H9 (cell line): Measurements from ENCODE around the gene SOX8. TPM values are rescaled to one million over a fixed set of nuclear protein-coding genes. Genes with fewer than 3 reads are reported as not detected.

ENCODE experiments used
- DNase-seq: peaks from one replicate; pipeline ENCODE4 v3.0.0-alpha.2; 2017
- H2AFZ ChIP-seq: one replicate; pipeline ENCODE4 v1.6.1; 2013; ENCODE audit warnings: mild to moderate bottlenecking, low read length, control low read depth, moderate library complexity
- H2AK5ac ChIP-seq: 2 replicates; pipeline ENCODE4 v1.6.1; 2013; ENCODE audit warnings: low read length, control low read depth, mixed read lengths; ENCODE audit not compliant: insufficient read length
- H2BK120ac ChIP-seq: one replicate; pipeline ENCODE4 v1.6.1; 2013; ENCODE audit warnings: low read depth, mild to moderate bottlenecking, low read length, control low read depth, inconsistent platforms; ENCODE audit not compliant: poor library complexity, severe bottlenecking
- H2BK12ac ChIP-seq: 2 replicates; pipeline ENCODE4 v1.6.1; 2013; ENCODE audit warnings: low read length, control low read depth, mixed read lengths, low read depth; ENCODE audit not compliant: insufficient read length
- H2BK15ac ChIP-seq: 2 replicates; pipeline ENCODE4 v1.6.1; 2013; ENCODE audit warnings: low read depth, low read length, control low read depth
- H2BK20ac ChIP-seq: one replicate; pipeline ENCODE4 v1.6.1; 2013; ENCODE audit warnings: low read depth, mild to moderate bottlenecking, low read length, control low read depth, inconsistent platforms; ENCODE audit not compliant: poor library complexity, severe bottlenecking
- H2BK5ac ChIP-seq: 2 replicates; pipeline ENCODE4 v1.6.1; 2013; ENCODE audit warnings: low read length, control low read depth, mixed read lengths; ENCODE audit not compliant: insufficient read length
- H3K14ac ChIP-seq: 2 replicates; pipeline ENCODE4 v1.6.1; 2013; ENCODE audit warnings: low read length, control low read depth; ENCODE audit not compliant: insufficient read depth
- H3K18ac ChIP-seq: 2 replicates; pipeline ENCODE4 v1.6.1; 2013; ENCODE audit warnings: low read depth, mild to moderate bottlenecking, mixed read lengths, low read length, control low read depth; ENCODE audit not compliant: insufficient read length
- H3K23ac ChIP-seq: 2 replicates; pipeline ENCODE4 v1.6.1; 2013; ENCODE audit warnings: low read length, control low read depth, mixed read lengths, low read depth; ENCODE audit not compliant: insufficient read length
- H3K23me2 ChIP-seq: 2 replicates; pipeline ENCODE4 v1.6.1; 2013; ENCODE audit warnings: low read depth, mild to moderate bottlenecking, mixed read lengths, low read length, control low read depth; ENCODE audit not compliant: insufficient read length, poor library complexity, severe bottlenecking
- H3K27ac ChIP-seq: 2 replicates; pipeline ENCODE4 v1.5.1; 2013; ENCODE audit warnings: low read length, control low read depth, mixed read lengths, low read depth; ENCODE audit not compliant: insufficient read length
- H3K27me3 ChIP-seq: 2 replicates; pipeline ENCODE4 v1.6.1; 2013; ENCODE audit warnings: low read length, control low read depth, inconsistent platforms; ENCODE audit not compliant: insufficient read depth
- H3K4ac ChIP-seq: 2 replicates; pipeline ENCODE4 v1.6.1; 2013; ENCODE audit warnings: low read depth, mild to moderate bottlenecking, control low read depth, inconsistent platforms, low read length, moderate library complexity
- H3K4me1 ChIP-seq: 2 replicates; pipeline ENCODE4 v1.6.1; 2013; ENCODE audit warnings: low read length, control low read depth, inconsistent platforms; ENCODE audit not compliant: insufficient read depth
- H3K4me2 ChIP-seq: 2 replicates; pipeline ENCODE4 v1.6.1; 2013; ENCODE audit warnings: low read length, control low read depth, mixed read lengths; ENCODE audit not compliant: insufficient read length, insufficient read depth
- H3K56ac ChIP-seq: 2 replicates; pipeline ENCODE4 v1.6.1; 2013; ENCODE audit warnings: low read depth, mild to moderate bottlenecking, mixed read lengths, low read length, control low read depth; ENCODE audit not compliant: insufficient read length
- H3K79me1 ChIP-seq: 2 replicates; pipeline ENCODE4 v1.6.1; 2013; ENCODE audit warnings: low read depth, mild to moderate bottlenecking, moderate library complexity, low read length, control low read depth, inconsistent platforms; ENCODE audit not compliant: insufficient read depth, poor library complexity, severe bottlenecking
- H3K79me2 ChIP-seq: 2 replicates; pipeline ENCODE4 v1.6.1; 2013; ENCODE audit warnings: low read length, control low read depth, inconsistent platforms; ENCODE audit not compliant: insufficient read depth
- H3K9ac ChIP-seq: 2 replicates; pipeline ENCODE4 v1.6.1; 2013; ENCODE audit warnings: low read length, control low read depth, mixed read lengths; ENCODE audit not compliant: insufficient read length; ENCODE audit errors: extremely low read depth
- H3K9me3 ChIP-seq: one replicate; pipeline ENCODE4 v1.6.1; 2013; ENCODE audit warnings: low read depth, low read length, inconsistent platforms; ENCODE audit not compliant: control insufficient read depth
- H3T11ph ChIP-seq: one replicate; pipeline ENCODE4 v1.6.1; 2013; ENCODE audit warnings: mild to moderate bottlenecking, low read length, control low read depth, inconsistent platforms
- H4K20me1 ChIP-seq: one replicate; pipeline ENCODE4 v1.6.1; 2013; ENCODE audit not compliant: control insufficient read depth, insufficient read length, insufficient read depth
- H4K5ac ChIP-seq: 2 replicates; pipeline ENCODE4 v1.6.1; 2013; ENCODE audit warnings: low read depth, mild to moderate bottlenecking, mixed read lengths, low read length, control low read depth; ENCODE audit not compliant: insufficient read length
- H4K8ac ChIP-seq: replicated peaks from 2 replicates; pipeline ENCODE4 v1.6.1; 2013; ENCODE audit warnings: low read length, control low read depth, mixed read lengths, low read depth; ENCODE audit not compliant: insufficient read length
- H4K91ac ChIP-seq: 2 replicates; pipeline ENCODE4 v1.6.1; 2013; ENCODE audit warnings: low read depth, mild to moderate bottlenecking, moderate library complexity, mixed read lengths, low read length, control low read depth; ENCODE audit not compliant: insufficient read length
- H3K27ac Mint-ChIP-seq, 3 experiments: 2 replicates in 2 of 3; 3 replicates in 1 of 3; pipeline ENCODE4 v1.8.0; 2020 to 2021; ENCODE audit warnings: mixed read lengths in 3 of 3, mild to moderate bottlenecking in 1 of 3, moderate library complexity in 1 of 3
- H3K27me3 Mint-ChIP-seq: 2 replicates; pipeline ENCODE4 v1.8.0; 2021; ENCODE audit warnings: low read depth, mild to moderate bottlenecking, moderate library complexity, mixed read lengths
- H3K36me3 Mint-ChIP-seq, 3 experiments: 2 replicates in 2 of 3; 3 replicates in 1 of 3; pipeline ENCODE4 v1.8.0; 2020 to 2021; ENCODE audit warnings: low read depth in 3 of 3, mixed read lengths in 3 of 3; ENCODE audit not compliant: insufficient read depth in 1 of 3
- H3K4me1 Mint-ChIP-seq, 2 experiments: 2 replicates each; pipeline ENCODE4 v1.8.0; 2020; ENCODE audit warnings: mixed read lengths in 2 of 2
- H3K4me3 Mint-ChIP-seq, 2 experiments: 2 replicates in 1 of 2; 3 replicates in 1 of 2; pipeline ENCODE4 v1.8.0; 2020 to 2021; ENCODE audit warnings: mild to moderate bottlenecking in 2 of 2, mixed read lengths in 2 of 2, moderate library complexity in 1 of 2
- H3K9me3 Mint-ChIP-seq, 2 experiments: 2 replicates in 1 of 2; 3 replicates in 1 of 2; pipeline ENCODE4 v1.8.0; 2020; ENCODE audit warnings: mild to moderate bottlenecking in 2 of 2, mixed read lengths in 2 of 2, moderate library complexity in 1 of 2
- CTCF ChIP-seq: fragments of 200-600 bp; sonication (generic); conservative IDR thresholded peaks from 3 replicates; pipeline ENCODE4 v1.8.0; 2021; ENCODE audit warnings: antibody characterized with exemption, mild to moderate bottlenecking
- WGBS: extraction: QIAGEN DNeasy Blood & Tissue Kit; methylation state at CpG from one replicate; pipeline ENCODE4 v1.1.7; 2013; ENCODE audit warnings: missing lambda C conversion rate, low lambda C conversion rate, mixed read lengths; ENCODE audit not compliant: insufficient read length; ENCODE audit errors: extremely low coverage; 5-methylcytosine and 5-hydroxymethylcytosine counted together
- total RNA-seq: library from RNA; stranded (reverse); gene quantifications from 2 replicates; pipeline ENCODE4 v1.2.1, GENCODE V29; 2021

The SOX8 gene
- total RNA-seq, 1 experiment from 2014 or later: 8.9 TPM

- Histone ChIP-seq H3K79me2 (no peaks in the 10 kb centered on the region), H3K4ac (no peak overlapping the region), H2AFZ (no peak overlapping the region), H3K23me2 (no peaks in the 10 kb centered on the region), H3K23ac (no peak overlapping the region), H4K91ac (no peak overlapping the region), H2AK5ac (no peak overlapping the region), H4K5ac (no peak overlapping the region), H3K18ac (no peak overlapping the region), H2BK15ac (no peak overlapping the region), H3K56ac (no peak overlapping the region), H2BK120ac (no peak overlapping the region), H3K27me3 (no peaks in the 10 kb centered on the region), H3K4me1 (no peaks in the 10 kb centered on the region), H4K20me1 (no peaks in the 10 kb centered on the region), H3K9ac (no peak overlapping the region), H3K4me2 (no peak overlapping the region), H2BK20ac (no peak overlapping the region), H3K27ac (no peak overlapping the region), H3K9me3 (no peaks in the 10 kb centered on the region), H2BK5ac (no peak overlapping the region), H3T11ph (no peak overlapping the region), H3K79me1 (no peaks in the 10 kb centered on the region), H4K8ac (no peak overlapping the region), H2BK12ac (no peak overlapping the region), H3K14ac (no peak overlapping the region)
- peaks cover 3% of the 10 kb centered on the region for H3K27me3 Mint-ChIP-seq
- H3K4me3 Mint-ChIP-seq: no peak overlapping the region
- peaks cover 10 to 17% (median 16%) of the 10 kb centered on the region in 3 experiments; a peak in 5 of 7 replicates for H3K36me3 Mint-ChIP-seq
- TF ChIP-seq CTCF: no peak
- peaks cover 19 to 25% of the 10 kb centered on the region in 2 experiments for H3K9me3 Mint-ChIP-seq
- no CpG with 5 or more reads among the region's 9 CpGs for WGBS
- H3K27ac Mint-ChIP-seq: no peak overlapping the region
- DNase-seq: no peak
- H3K4me1 Mint-ChIP-seq: no peaks in the 10 kb centered on the region
Observed at GRCh38 chr16:938752-939151, 42.8 kb upstream of the SOX8 start.
